Prostate gland (tissue), 2 donors: ENCODE measurements around the gene CSGALNACT2. TPM values are rescaled to one million over a fixed set of nuclear protein-coding genes. Genes with fewer than 3 reads are reported as not detected.

Experiments
- DNase-seq: peaks from one replicate; pipeline ENCODE4 v3.0.0-alpha.2; 2019; ENCODE audit warnings: low spot score
- H3K27ac ChIP-seq, 2 donors: fragments of 200-600 bp; sonication (generic); 2 replicates each; pipeline ENCODE4 v1.5.1; 2017 to 2019
- H3K27me3 ChIP-seq: fragments of 200-600 bp; sonication (generic); replicated peaks from 2 replicates; pipeline ENCODE4 v1.5.1; 2019; ENCODE audit not compliant: insufficient read depth
- H3K36me3 ChIP-seq, 2 donors: fragments of 200-600 bp; sonication (generic); 1 replicate in 1 of 2; 2 replicates in 1 of 2; pipeline versions ENCODE4 v1.5.1 to v1.8.1; 2017 to 2019
- H3K4me1 ChIP-seq: fragments of 200-600 bp; sonication (generic); replicated peaks from 2 replicates; pipeline ENCODE4 v1.5.1; 2019
- H3K4me3 ChIP-seq, 2 donors: fragments of 200-600 bp; sonication (generic); 2 replicates each; pipeline ENCODE4 v1.5.1; 2017 to 2019
- H3K9me3 ChIP-seq: fragments of 200-600 bp; sonication (generic); 2 replicates; pipeline ENCODE4 v1.5.1; 2017
- CTCF ChIP-seq, 4 experiments: fragments of 200-600 bp in 2 of 4; fragments of 450-650 bp in 2 of 4; sonication (generic) in 2 of 4; IDR thresholded peaks; 1 replicate in 3 of 4; 2 replicates in 1 of 4; pipeline ENCODE4 v1.5.1; 2016 to 2019; ENCODE audit warnings: antibody characterized with exemption in 4 of 4, mild to moderate bottlenecking in 2 of 4, moderate library complexity in 2 of 4
- POLR2A ChIP-seq: fragments of 450-650 bp; IDR thresholded peaks from one replicate; pipeline ENCODE4 v1.6.1; 2016; ENCODE audit warnings: antibody characterized with exemption, mild to moderate bottlenecking
- POLR2AphosphoS5 ChIP-seq: sonication (generic); formaldehyde crosslinking; IDR thresholded peaks from one replicate; pipeline ENCODE4 v1.6.1; 2017; ENCODE audit warnings: antibody characterized with exemption
- WGBS: methylation state at CpG from one replicate; pipeline ENCODE4 v1.1.5; 2018; 5-methylcytosine and 5-hydroxymethylcytosine counted together
- intact Hi-C: fragments of 100-400 bp; cut with DNase I; formaldehyde crosslinking; loops from one replicate; pipeline ENCODE4 v1.14.2; 2022
- total RNA-seq, 2 donors: library from RNA; depleted of rRNA; stranded (reverse); fragments of >200 nt; gene quantifications; one replicate each; pipeline ENCODE4 v1.1.0, GENCODE V29; 2016

CSGALNACT2 gene
- total RNA-seq, 2 donors from 2014 or later: 10.0 to 15.9 TPM

DNA sequence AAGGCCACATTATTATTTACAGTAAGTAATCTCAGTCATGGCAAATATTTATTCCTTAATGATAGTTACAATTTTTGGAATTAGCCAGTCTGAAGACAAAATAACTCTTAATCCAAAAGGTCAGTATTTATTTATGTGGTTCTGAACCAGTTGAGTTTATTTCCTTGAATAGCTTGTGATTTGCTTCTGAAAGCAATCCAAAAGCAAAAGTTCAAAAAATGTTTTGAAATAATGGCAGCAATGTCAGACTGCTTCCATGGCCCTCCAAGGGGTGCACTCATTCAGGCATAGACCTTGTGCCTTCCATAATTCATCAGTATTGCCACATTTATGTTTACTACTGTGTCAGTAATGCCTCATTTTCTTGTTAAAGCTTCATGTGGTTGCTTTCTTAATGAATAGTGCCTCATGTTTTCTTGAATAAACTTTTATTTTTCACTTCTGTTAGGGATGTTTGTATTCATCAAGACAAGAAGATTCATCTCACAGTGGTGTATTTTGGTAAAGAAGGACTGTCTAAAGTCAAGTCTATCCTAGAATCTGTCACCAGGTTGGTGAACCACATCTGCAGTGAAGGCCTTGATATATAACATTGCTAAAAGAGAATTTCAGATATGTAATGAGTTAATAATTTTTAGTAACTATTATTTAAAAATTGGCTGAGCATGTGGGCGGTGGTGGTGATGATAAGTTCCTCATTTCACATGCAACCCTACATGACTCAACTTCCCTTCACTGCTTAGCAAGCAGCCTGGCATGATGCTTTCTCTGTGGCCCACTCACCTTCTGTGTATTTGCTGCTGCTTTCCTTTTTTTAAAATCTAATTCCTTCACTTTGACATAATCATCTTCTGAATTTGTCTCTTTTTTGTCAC, 22.0 kb downstream of the CSGALNACT2 start:
- intact Hi-C loops: no loop called here
- Histone ChIP-seq H3K36me3 (no peaks in the 10 kb centered on the region), H3K27me3 (no peaks in the 10 kb centered on the region), H3K4me1 (no peaks in the 10 kb centered on the region), H3K4me3 (no peak overlapping the region), H3K9me3 (no peaks in the 10 kb centered on the region), H3K27ac (no peak overlapping the region)
- no peak for DNase-seq
- WGBS: 83% methylated on average over 1 of the region's 1 CpG
- TF ChIP-seq POLR2AphosphoS5 (no peak), POLR2A (no peak), CTCF (IDR thresholded peaks at IDR 0.05) (no peak)

- intact Hi-C loops: no loop called here
- no peaks in the 10 kb centered on the region for H3K9me3 ChIP-seq
- no peaks in the 10 kb centered on the region for H3K27me3 ChIP-seq
- no peaks in the 10 kb centered on the region for H3K36me3 ChIP-seq
- WGBS: 76% methylated on average over 2 of the region's 2 CpGs
- H3K27ac ChIP-seq: no peak overlapping the region
- no peak for DNase-seq
- no peak overlapping the region for H3K4me3 ChIP-seq
- H3K4me1 ChIP-seq: no peaks in the 10 kb centered on the region
- TF ChIP-seq POLR2A (no peak), POLR2AphosphoS5 (no peak), CTCF (IDR thresholded peaks at IDR 0.05) (no peak)
Measured at GRCh38 chr10:43160921-43161255, 22.6 kb downstream of the CSGALNACT2 start.

GRCh38 chr10:43162604-43163003, 24.4 kb downstream of the CSGALNACT2 start:
- 93% methylated on average over 1 of the region's 1 CpG for WGBS
- no peak overlapping the region for H3K4me3 ChIP-seq
- H3K9me3 ChIP-seq: no peaks in the 10 kb centered on the region
- DNase-seq: no peak
- no peak overlapping the region for H3K27ac ChIP-seq
- intact Hi-C loops: no loop called here
- no peaks in the 10 kb centered on the region for H3K4me1 ChIP-seq
- H3K27me3 ChIP-seq: no peaks in the 10 kb centered on the region
- TF ChIP-seq POLR2AphosphoS5 (no peak), POLR2A (no peak), CTCF (IDR thresholded peaks at IDR 0.05) (no peak)
- H3K36me3 ChIP-seq: no peaks in the 10 kb centered on the region

DNA sequence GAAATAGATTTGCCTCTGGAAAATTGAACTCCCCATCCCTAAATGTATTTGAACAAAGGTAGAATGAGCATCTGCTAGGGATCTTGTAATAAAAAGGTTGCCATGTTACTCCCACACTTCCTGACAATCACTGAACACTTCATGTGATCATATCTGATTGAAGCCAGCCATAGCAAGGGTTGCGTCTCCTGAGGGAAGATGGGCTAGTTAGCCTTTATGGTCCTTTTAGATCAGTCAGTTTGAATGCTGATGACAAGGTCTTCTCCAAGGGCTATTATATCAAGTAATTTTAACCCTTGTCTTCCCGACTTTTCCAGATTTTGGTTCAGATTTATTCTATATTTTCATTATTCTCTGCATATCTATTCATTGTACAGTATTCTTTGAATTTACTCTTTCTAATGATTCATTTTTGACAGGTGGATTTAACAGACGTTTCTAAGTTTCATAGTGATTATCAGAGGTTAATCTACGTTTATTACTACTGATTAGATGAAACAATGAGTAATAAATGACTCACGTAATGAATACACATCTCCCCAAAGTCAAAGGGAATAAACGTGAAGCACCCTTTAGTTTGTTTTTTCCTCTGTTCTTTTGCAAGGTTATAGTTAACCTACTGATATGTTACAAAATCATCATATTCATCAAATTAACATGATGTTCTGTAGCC, 28.1 kb downstream of the CSGALNACT2 start:
- Histone ChIP-seq H3K9me3 (no peaks in the 10 kb centered on the region), H3K4me3 (no peak overlapping the region), H3K27ac (no peak overlapping the region), H3K27me3 (no peaks in the 10 kb centered on the region), H3K4me1 (no peaks in the 10 kb centered on the region), H3K36me3 (no peaks in the 10 kb centered on the region)
- WGBS: 57% methylated on average over 6 of the region's 6 CpGs
- TF ChIP-seq POLR2AphosphoS5: no peak
- intact Hi-C loops: no loop called here
- DNase-seq: no peak

DNA sequence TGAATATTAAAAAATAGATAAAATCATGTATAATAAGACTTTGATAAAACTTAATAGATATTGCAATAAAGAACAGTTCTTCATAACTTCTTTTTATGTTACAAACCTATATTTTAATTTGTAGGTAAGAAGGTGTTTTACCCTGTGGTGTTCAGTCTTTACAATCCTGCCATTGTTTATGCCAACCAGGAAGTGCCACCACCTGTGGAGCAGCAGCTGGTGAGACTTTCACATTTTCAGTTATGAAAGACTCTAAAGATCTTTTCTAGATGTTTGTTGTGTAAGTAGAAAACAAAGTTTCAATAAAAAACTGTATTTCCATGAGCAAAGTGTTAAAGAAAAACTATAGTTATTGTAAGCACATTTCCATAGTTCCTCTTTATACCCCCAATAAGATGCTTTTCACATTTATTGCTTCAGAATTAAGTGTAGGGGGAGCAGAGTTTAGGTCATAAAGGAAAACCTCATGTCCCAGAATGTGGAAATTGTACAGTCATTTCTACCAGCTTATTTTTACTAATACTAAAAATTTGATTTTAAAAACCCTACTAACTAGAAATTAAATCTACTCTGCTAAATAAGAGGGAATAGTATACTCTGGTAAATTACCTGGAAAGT, 28.7 kb downstream of the CSGALNACT2 start:
- Histone ChIP-seq H3K27ac (no peak overlapping the region), H3K4me1 (no peaks in the 10 kb centered on the region), H3K4me3 (no peak overlapping the region), H3K27me3 (no peaks in the 10 kb centered on the region), H3K36me3 (no peaks in the 10 kb centered on the region), H3K9me3 (no peaks in the 10 kb centered on the region)
- intact Hi-C loops: no loop called here
- TF ChIP-seq CTCF (IDR thresholded peaks at IDR 0.05): no peak
- TF ChIP-seq POLR2A: no peak
- TF ChIP-seq POLR2AphosphoS5: no peak
- DNase-seq: no peak
